ENCODE results near the gene GLIPR1L2. TPM values are rescaled to one million over a fixed set of nuclear protein-coding genes. Genes with fewer than 3 reads are reported as not detected.

Gene GLIPR1L2
- total RNA-seq, 6 donors from 2014 or later: 0.34 to 9.4 (median 2.8) TPM

- no peak for ATAC-seq (ENCODE audit: low FRiP score in 2 of 2)
- DNase-seq: no peak
- Histone ChIP-seq H3K27ac (no peak overlapping the region), H3K4me3 (no peak overlapping the region), H3K36me3 (no peaks in the 10 kb centered on the region), H3K4me1 (no peaks in the 10 kb centered on the region), H3K27me3 (no peaks in the 10 kb centered on the region), H3K9me3 (peaks cover 0 to 4% (median 1%) of the 10 kb centered on the region in 4 donors)
- no peak for TF ChIP-seq POLR2A (IDR thresholded peaks at IDR 0.05)
- TF ChIP-seq EP300 (IDR thresholded peaks at IDR 0.05): no peak
- no peak for TF ChIP-seq CTCF (IDR thresholded peaks at IDR 0.05)
- no peak for TF ChIP-seq POLR2AphosphoS5 (IDR thresholded peaks at IDR 0.05)
Observed at GRCh38 chr12:75354011-75354410, 36.9 kb upstream of the GLIPR1L2 start.

- H3K4me1 ChIP-seq: no peaks in the 10 kb centered on the region
- H3K9me3 ChIP-seq: no peaks in the 10 kb centered on the region
- no peak overlapping the region for H3K27ac ChIP-seq
- TF ChIP-seq EP300 (IDR thresholded peaks at IDR 0.05) (no peak), POLR2AphosphoS5 (IDR thresholded peaks at IDR 0.05) (no peak), CTCF (IDR thresholded peaks at IDR 0.05) (no peak), POLR2A (IDR thresholded peaks at IDR 0.05) (no peak)
- no peak overlapping the region for H3K4me3 ChIP-seq
- H3K36me3 ChIP-seq: no peaks in the 10 kb centered on the region
- ATAC-seq (ENCODE audit: low FRiP score in 2 of 2) (no peak), DNase-seq (no peak)
- H3K27me3 ChIP-seq: no peaks in the 10 kb centered on the region
Observed at GRCh38 chr12:75360920-75361319, 30.0 kb upstream of the GLIPR1L2 start.

- Histone ChIP-seq H3K36me3 (no peaks in the 10 kb centered on the region), H3K27ac (no peak overlapping the region), H3K4me3 (no peak overlapping the region), H3K9me3 (no peaks in the 10 kb centered on the region), H3K27me3 (no peaks in the 10 kb centered on the region), H3K4me1 (no peaks in the 10 kb centered on the region)
- ATAC-seq (ENCODE audit: low FRiP score in 2 of 2): no peak
- DNase-seq: no peak
- 32 to 35% methylated on average over 1 of the region's 1 CpG for WGBS, 2 donors
- TF ChIP-seq CTCF (IDR thresholded peaks at IDR 0.05) (no peak), EP300 (IDR thresholded peaks at IDR 0.05) (no peak)
Observed at GRCh38 chr12:75361408-75361807, 29.5 kb upstream of the GLIPR1L2 start.

GRCh38 chr12:75364919-75365318, 26.0 kb upstream of the GLIPR1L2 start:
- DNase-seq (no peak), ATAC-seq (ENCODE audit: low FRiP score in 2 of 2) (no peak)
- TF ChIP-seq POLR2A (IDR thresholded peaks at IDR 0.05) (no peak), CTCF (IDR thresholded peaks at IDR 0.05) (no peak), POLR2AphosphoS5 (IDR thresholded peaks at IDR 0.05) (no peak), EP300 (IDR thresholded peaks at IDR 0.05) (no peak)
- no peaks in the 10 kb centered on the region for H3K27me3 ChIP-seq
- no peaks in the 10 kb centered on the region for H3K9me3 ChIP-seq
- H3K36me3 ChIP-seq: no peaks in the 10 kb centered on the region
- H3K4me3 ChIP-seq: no peak overlapping the region
- no peaks in the 10 kb centered on the region for H3K4me1 ChIP-seq
- H3K27ac ChIP-seq: no peak overlapping the region

GRCh38 chr12:75366629-75367028, 24.3 kb upstream of the GLIPR1L2 start:
- ATAC-seq (ENCODE audit: low FRiP score in 2 of 2) (no peak), DNase-seq (no peak)
- no peaks in the 10 kb centered on the region for H3K36me3 ChIP-seq
- TF ChIP-seq POLR2A (IDR thresholded peaks at IDR 0.05): no peak
- no peak for TF ChIP-seq EP300 (IDR thresholded peaks at IDR 0.05)
- TF ChIP-seq CTCF (IDR thresholded peaks at IDR 0.05): no peak
- no peak for TF ChIP-seq POLR2AphosphoS5 (IDR thresholded peaks at IDR 0.05)
- no peaks in the 10 kb centered on the region for H3K4me1 ChIP-seq
- H3K9me3 ChIP-seq: no peaks in the 10 kb centered on the region
- H3K27me3 ChIP-seq: no peaks in the 10 kb centered on the region
- H3K27ac ChIP-seq: no peak overlapping the region
- 86 to 95% methylated on average over 1 of the region's 1 CpG for WGBS, 2 donors
- no peak overlapping the region for H3K4me3 ChIP-seq
